SU-DHL-6 (cell line): Measurements from ENCODE around the gene NCEH1.

Experiments
- CTCF ChIP-seq: fragments of 200-600 bp; sonication (generic); IDR thresholded peaks from one replicate; pipeline ENCODE4 v1.5.1; 2017; ENCODE audit warnings: antibody characterized with exemption, mild to moderate bottlenecking, low read length, moderate library complexity; ENCODE audit not compliant: insufficient read depth, poor library complexity, severe bottlenecking
- EZH2phosphoT487 ChIP-seq: fragments of 200-600 bp; sonication (generic), shearing (Covaris generic); conservative IDR thresholded peaks from 2 replicates; pipeline ENCODE4 v1.6.1; 2018; ENCODE audit warnings: mild to moderate bottlenecking, antibody characterized with exemption, low read length, moderate library complexity, mixed read lengths

GRCh38 chr3:172717493-172718088, 6.7 kb upstream of the NCEH1 start:
- TF ChIP-seq EZH2phosphoT487 (no peak), CTCF (peak; percentile 23)
